DMS114 treated with DMSO at 0.1 percent for 48 hours (cell line): ENCODE measurements around the gene DPM3.
"Not testable (repeated sequence)": the region's sequence is repeated elsewhere in the genome, so short reads cannot be mapped to it uniquely, and the experiment has no call there.

Source experiments
- DNase-seq: peaks from one replicate; lab custom pipeline; 2025; ENCODE audit not compliant: unreplicated experiment; lab: John Stamatoyannopoulos, UW

The DPM3 gene, protein sequence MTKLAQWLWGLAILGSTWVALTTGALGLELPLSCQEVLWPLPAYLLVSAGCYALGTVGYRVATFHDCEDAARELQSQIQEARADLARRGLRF

DNA sequence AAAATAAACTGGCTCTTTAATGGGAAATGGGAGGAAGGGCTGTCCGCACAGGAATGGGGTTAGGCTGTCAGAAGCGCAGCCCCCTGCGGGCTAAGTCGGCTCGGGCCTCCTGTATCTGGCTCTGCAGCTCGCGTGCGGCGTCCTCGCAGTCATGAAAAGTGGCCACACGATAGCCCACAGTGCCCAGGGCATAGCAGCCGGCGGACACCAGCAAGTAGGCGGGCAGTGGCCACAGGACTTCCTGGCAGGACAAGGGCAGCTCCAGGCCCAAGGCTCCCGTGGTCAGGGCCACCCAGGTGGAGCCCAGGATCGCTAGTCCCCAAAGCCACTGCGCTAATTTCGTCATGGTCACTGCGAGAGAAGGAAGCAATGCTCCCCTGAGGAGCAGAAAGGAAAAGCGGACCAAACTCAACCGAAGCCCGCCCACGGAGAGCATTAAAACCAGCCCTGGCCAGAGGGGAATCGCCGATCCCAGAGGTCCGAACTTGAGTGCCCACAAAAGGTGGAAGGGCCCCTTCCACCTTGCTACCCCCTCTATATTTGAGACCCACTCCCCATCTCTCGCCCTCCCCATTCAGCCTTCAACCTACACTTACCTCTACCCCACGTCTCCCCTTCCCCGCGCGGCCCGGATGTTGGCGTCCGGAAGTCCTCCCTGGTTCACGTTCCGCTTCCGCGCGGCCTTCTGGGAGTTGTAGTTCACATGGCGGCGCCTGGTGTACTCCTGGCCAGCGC is at the start of gene DPM3:
Gene DPM3, minus strand, starts transcription at position 637 of the 735 bp plus-strand sequence. Its CDS starts 291 bp downstream, at position 346.
- DNase-seq, result peak; percentile 86

DNA sequence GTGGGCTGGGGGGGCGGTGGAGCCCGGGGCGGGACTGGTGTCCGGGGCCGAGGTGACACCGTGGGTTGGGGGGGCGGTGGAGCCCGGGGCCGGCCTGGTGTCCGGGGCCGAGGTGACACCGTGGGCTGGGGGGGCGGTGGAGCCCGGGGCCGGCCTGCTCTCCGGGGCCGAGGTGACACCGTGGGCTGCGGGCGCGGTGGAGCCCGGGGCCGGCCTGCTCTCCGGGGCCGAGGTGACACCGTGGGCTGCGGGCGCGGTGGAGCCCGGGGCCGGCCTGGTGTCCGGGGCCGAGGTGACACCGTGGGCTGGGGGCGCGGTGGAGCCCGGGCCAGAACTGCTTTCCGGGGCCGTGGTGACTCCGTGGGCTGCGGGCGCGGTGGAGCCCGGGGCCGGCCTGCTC is 49.6 kb upstream of the DPM3 start:
- not testable (repeated sequence) for DNase-seq

DNA sequence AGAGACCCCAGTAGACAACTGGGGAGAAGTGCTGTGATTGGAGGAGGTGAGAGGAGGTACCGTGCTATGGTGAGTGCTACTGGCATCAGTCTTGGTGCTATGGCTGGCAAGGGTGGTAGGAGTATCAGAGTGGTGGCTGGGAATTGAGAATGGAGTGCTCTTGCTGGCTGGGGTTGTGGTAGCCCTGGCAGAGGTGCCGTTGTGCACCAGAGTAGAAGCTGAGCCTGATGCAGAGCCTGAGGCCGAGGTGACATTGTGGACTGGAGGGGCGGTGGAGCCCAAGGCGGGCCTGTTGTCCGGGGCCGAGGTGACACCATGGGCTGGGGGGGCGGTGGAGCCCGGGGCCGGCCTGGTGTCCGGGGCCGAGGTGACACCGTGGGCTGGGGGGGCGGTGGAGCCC is 47.9 kb upstream of the DPM3 start:
- DNase-seq, result no peak

DNA sequence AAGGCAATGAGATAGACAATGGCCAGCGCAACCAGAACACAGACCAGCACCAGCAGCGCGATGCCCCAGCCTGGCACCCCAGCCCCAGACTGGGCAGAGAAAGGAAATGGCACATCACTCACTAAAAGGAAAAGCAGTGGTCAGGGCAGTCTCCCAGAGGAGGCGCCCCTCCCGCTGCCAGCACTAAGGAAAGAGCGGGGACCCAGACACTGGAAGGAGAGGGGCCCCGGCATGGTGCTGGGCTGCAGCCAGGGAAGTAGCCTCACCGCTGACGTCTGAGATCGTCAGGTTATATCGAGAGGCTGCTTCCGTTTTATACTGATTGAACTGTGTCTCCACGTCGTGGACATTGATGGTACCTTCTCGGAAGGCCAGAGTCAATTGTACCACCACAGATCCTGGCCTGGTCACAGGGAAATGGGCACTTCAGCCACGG is 47.1 kb upstream of the DPM3 start:
- DNase-seq, result no peak

DNA sequence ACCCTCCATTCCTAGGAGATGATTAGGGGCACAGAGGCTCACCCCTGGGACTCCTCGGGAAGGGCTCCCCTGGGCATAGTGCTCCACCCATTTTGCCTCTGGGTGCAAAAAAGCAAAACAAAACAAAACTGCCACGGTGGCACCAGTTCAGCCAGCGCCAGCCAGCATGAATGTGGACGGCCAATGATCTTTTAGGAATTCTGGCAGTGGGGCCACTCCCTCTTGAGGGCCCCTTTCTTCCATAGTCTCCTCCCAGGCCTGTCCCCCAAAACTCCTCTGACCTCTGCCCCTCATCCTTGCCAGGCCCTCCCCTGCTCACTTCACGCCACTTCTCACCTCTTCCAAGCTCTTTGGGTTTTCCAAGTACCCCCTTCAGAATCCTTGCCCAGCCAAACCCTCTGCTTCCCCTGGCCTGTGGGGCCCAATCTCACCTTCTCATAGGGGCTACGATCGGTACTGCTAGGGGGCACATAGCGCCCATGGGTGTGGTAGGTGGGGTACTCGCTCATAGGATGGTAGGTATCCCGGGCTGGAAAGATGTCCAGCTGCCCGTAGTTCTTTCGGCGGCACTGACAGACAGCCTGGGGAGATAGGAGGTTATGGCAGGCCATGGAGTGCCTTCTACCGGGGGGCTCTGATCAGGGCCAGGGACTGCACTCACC is 46.6 kb upstream of the DPM3 start:
- no peak for DNase-seq

DNA sequence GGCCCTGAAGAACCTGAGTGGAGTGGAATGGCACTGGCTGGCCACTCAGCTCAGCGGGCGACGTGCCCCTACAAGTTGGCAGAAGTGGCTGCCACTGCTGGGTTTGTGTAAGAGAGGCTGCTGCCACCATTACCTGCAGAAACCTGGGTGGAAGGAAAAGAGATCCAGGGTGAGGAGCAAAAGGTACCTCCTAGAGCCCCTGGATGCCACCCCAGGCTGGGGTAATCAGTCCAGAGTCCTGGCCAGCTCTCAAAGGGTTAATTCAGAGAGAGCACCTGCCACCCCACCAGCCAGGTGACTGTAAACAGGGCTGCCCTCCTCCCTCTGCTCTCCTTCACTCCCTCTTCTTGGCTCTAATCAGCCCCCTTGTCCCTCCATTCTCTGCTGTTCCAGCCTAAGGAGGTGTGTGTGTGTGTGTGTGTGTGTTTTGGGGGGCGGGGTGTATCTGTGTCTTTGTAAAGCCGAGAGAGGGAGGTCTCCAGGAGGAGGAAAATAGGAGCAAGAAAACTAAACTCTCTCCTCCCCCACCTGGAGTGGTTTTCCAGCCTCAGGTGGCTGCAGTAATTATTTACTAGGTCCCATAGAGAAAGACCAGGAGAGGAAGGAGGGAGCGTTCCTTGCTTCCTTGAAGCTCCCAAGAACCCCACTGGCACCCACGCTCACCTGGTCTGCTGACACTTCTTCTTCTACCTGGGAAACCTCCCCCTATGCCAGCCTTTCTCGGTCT is 45.9 kb upstream of the DPM3 start:
- DNase-seq, result no peak

DNA sequence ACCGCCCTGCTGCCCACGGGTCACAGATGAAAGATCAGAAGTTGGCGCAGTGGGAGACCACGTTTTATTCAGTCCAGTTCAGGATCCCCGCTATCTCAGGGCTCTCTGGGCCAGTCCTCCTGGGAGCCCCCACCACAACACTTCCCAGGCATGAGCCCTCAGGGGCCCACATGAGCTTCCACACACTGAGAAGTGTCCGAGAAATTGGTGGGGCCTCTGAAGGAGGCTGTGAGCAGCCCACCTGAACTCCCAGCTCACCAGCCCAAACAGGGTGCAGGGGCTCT is 45.4 kb upstream of the DPM3 start:
- no peak for DNase-seq

DNA sequence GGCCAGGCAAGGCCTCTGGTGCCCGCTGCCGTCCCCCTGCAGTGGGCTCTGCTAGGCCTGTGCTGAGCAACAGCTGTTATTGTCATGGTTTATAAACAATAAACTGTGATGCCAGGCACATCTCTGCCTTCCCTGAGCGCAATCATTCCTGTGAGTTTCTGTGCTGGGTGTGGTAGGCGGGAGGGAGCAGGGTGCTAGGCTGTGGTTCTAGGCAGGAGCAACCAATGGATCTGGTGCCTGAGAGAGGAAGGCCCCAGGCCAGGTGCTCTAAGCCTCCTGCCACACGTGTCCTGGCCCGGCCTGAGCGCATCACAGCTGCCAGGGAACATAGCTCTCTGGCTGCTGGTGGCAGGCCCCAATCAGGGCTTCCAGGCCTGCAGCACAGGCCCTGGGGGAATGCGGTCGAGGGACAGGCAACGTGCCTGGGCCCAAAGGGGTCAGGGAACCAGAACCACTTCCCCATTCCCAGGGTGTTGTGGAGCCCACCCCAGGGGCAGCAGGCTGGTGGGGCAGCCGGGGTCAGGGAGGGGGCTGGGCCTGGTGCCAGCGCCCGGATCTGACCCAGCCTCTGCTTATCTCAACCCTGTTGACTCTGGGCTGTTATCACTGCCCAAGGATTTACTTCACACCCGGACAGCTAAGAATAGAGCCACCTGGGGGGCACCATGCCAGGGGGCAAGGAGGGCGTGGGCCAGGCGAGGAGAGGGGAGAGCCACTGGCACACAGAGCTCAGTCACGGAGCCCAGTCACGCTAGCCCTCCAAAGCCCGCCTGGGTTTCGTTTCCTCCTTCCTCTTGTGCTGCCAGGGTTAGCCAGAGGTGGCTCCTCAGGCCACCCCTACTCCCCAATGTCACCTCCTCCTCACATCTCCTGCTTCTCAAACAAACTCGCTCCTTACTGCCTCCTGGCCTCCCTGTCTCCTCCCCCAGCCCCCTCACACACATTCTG is 44.8 kb upstream of the DPM3 start:
- no peak for DNase-seq

DNA sequence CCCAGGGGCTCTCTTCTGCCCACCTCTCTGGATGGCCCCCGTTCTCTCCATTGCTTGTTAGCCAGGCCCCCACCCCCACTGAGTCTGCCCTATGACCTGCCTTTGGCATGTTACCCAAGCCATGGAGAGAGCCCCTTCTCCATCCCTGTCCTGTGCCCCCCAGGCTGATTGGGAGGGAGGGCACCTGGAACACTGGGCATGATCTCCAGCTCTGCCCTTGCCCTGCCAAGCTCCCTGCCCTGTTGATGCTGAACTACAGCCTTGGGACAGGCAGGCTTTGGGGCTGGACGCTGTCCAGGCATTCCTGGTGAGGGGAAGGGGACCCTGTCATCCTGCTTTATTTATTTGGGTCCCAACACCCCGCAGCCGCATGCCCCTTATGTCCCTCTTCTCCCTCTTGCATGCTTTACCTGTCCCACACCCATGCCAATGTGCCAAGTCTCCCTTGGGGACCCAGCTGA is 44.0 kb upstream of the DPM3 start:
- no peak for DNase-seq

DNA sequence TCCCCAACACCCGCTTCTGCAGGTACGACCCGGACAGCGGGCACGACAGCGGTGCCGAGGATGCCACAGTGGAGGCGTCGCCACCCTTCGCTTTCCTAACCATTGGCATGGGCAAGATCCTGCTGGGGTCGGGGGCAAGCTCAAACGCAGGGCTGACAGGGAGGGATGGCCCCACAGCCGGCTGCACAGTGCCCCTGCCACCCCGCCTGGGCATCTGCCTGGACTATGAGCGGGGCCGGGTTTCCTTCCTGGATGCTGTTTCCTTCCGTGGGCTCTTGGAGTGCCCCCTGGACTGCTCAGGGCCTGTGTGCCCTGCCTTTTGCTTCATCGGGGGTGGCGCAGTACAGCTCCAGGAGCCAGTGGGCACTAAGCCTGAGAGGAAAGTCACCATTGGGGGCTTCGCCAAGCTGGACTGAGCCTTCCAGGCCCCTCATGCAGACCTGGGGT is 43.5 kb upstream of the DPM3 start:
- DNase-seq, result no peak

DNA sequence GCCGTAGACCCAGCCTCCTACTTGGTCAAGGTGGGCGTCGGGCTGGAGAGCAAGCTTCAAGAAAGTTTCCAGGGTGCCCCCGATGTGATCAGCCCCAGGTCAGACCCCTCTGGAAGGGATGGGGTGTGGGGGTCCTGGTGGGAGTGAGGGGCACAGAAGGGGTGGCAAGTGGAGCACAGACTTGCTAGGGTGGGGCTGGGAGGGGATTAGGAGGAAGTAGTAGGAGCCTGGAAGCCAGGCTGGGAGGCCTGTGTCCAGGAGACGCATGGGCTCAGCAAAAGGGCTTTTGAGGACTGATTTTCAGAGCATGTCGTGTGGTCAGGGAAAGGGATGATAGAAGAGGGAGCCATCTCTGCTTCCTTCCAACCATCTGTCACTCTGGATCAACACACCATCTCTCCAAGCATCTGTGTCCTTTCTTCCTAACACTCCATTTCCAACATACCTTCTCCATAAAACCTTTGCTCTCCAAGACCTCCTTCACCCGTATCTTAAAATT is 41.8 kb upstream of the DPM3 start:
- no peak for DNase-seq

DNA sequence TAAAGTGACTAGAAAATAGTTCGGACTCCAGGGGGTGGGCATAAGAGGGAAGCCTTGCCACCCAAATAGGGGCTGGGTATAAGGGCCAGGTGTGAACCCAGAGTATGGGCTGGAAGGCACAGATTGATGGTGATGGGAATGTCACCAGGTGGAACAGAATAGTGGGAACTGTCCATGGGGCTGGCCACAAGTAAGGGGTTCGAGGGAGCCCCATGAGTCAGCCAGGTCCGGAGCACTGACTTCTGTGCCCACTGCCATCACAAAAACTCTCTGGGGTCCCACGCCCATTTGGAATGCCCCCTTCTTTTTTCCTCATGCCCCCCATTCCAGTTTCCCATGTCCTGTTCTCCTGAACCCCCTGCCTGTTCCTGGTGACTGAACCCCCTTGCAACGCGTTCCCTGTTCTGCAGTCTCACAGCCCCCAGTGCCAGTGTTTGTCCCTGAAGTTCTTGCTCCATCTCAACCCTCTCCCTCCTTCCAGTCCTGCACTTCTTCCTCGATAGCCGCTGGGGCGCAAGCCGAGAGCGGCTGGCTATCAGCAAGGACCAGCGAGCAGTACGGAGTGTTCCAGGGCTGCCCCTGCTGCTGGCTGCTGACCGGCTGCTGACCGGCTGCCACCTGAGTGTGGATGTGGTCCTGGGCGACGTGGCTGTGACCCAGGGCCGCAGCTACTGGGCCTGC is 41.2 kb upstream of the DPM3 start:
- no peak for DNase-seq

DNA sequence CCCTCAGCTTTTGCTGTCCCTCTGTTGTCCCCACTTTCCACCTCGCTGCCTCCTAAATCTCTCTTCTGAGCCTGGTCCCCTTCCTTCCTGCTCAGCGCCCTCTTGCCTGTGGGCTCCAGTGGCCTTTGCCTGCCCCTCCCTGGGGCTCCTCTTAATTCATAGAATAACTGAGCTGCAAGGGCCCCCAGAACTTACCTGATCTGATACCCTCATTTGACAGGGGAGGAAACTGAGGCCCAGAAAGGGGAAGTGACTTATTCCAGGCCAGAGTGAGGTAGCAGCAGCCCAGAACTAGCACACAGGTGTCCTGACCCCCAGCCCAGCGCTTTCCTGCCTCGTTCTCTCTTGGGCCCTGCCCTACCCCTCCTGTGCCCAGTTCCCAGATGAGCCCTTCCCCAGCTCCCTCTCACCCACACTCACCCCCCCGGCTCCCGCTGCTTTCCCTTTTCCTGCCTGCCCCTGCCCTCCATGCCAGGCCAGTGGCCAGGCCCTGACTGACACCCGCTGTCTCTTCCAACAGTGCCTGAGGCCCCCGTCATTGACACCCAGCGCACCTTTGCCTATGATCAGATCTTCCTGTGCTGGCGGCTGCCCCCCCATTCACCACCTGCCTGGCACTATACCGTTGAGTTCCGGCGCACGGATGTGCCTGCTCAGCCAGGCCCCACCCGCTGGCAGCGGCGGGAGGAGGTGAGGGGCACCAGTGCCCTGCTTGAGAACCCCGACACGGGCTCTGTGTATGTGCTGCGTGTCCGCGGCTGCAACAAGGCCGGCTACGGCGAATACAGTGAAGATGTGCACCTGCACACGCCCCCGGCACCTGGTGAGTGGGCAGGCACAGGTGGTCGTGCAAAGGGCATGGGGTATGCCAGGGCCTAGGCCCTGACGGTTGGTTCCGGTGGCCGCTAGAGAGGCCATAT is 39.0 kb upstream of the DPM3 start:
- no peak for DNase-seq

DNA sequence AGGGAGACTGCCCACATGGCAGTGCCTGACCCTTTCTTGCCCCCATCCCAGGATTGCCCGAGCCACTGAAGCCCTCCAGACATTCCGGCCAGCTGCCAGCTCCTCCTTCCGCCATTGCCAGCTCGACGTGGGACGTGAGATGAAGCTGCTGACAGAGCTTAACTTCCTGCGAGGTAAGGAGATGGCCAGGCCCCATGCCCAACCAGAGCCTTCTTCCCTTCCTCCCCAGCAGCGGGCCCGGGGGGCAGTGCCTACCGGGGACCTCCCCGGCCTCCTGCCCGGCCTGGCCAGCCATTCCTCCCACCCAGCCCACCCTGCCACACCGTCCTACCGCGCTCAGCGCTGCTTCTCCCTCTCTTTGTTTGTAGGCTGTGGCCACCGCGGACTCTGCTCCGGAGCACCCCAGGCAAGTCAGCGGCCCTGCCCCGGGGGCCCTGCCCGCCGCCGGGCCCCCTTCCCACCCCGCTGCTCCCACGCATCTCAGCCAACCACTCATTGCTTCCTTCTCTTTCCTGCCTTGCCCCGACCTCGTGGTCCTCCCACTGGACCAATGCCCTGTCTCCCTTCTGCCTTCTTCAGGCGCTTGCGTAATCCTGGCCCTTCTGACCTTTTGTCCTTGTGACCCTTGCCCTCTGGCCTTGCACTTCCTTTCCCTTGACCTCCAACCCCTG is 38.2 kb upstream of the DPM3 start:
- DNase-seq, result no peak

DNA sequence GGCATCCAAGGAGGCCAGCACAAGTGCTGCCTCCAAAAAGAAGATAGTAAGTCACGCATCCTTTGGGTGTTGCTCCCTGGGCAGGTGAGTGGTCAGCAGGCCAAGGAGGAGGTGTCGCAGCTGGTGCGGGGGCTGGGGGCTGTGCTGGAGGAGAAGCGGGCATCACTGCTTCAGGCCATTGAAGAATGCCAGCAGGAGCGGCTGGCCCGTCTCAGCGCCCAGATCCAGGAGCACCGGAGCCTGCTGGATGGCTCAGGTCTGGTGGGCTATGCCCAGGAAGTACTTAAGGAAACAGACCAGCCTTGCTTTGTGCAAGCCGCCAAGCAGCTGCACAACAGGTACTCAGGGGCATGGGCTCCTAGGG is 37.6 kb upstream of the DPM3 start:
- DNase-seq, result no peak

DNA sequence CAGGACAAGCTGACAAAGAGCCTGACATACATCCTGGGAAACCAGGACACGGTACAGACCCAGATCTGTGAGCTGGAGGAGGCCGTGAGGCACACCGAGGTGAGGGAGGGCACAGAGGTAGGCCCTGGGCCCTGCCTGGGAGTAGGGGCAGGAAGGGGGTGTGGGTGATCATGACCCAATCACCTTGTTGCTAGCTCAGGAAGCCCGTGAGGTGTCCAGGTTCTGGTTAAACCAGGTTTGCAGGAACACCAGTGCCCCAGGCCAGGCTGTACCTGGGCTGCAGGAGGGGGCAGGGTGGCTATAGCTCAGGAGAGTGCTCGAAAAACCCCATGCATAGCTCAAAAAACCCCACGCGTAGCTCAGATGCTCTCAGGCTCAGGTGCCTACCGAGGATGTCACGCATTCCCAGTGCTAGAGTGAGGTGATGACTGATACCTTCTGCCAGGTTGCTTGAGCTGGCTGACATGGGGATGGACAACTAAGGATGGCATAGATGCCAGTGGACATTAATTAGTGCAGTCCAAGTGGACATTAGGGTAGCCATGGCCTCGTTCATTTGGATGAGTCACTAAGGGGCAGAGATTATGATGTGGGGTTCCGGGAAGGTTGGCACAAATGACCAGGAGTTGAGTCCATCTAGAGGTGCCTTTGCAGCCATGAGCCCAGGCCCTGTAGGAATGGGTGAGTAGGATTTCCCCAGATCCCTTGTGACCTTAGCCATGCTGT is 37.0 kb upstream of the DPM3 start:
- DNase-seq, result no peak

DNA sequence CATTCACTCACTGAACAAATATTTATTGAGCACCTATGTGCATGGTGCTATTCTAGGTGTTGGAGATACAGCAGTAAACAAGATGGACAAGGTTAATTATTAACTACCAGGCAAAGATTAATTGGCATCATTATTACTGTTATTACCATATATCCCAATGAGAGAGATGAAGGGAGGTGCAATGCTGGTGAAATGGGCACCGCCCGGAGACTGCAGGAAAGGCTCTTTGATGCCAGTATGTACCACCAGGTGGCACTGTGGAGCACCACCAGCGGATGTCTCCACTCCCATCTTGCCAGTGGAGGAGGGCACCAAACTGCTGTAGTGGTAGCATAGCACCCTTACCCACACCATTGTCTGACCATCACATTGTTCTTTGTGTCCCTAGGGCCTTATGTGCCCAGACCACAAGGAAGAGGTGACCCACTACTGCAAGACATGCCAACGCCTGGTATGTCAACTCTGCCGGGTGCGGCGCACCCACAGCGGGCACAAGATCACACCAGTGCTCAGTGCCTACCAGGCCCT is 36.3 kb upstream of the DPM3 start:
- peak; percentile 81 for DNase-seq
